ENCODE measurements around the gene CHST9.

DNA sequence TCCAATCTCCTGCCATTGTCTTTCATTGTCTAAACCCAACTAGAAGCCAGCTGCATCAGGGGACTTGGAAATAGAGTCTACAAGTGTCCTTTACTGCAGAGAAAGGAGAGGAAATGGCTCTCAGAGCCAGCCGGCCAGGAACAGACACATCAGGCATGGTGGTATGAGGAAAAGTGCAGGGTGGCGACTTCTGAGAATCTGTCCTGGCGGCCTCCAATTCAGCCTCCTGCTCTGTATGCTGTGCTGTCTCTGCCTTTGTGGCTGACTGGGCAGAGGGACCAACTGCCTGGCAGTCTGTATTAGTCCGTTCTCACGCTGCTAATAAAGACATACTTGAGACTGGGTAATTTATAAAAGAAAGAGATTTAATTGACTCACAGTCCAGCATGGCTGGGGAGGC lies 282.8 kb downstream of the CHST9 start:
- TF ChIP-seq EZH2phosphoT487 (IDR thresholded peaks at IDR 0.05; ENCODE audit: borderline replicate concordance, low read length) = no peak
- TF ChIP-seq, protein P1, sequence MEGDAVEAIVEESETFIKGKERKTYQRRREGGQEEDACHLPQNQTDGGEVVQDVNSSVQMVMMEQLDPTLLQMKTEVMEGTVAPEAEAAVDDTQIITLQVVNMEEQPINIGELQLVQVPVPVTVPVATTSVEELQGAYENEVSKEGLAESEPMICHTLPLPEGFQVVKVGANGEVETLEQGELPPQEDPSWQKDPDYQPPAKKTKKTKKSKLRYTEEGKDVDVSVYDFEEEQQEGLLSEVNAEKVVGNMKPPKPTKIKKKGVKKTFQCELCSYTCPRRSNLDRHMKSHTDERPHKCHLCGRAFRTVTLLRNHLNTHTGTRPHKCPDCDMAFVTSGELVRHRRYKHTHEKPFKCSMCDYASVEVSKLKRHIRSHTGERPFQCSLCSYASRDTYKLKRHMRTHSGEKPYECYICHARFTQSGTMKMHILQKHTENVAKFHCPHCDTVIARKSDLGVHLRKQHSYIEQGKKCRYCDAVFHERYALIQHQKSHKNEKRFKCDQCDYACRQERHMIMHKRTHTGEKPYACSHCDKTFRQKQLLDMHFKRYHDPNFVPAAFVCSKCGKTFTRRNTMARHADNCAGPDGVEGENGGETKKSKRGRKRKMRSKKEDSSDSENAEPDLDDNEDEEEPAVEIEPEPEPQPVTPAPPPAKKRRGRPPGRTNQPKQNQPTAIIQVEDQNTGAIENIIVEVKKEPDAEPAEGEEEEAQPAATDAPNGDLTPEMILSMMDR (IDR thresholded peaks at IDR 0.05; ENCODE audit: low read depth, low read length, poor library complexity, severe bottlenecking) = no peak

All from DOHH2 (cell line).